Neural progenitor cell (in vitro differentiated cells): Measurements from ENCODE around the gene FPR2. TPM values are rescaled to one million over a fixed set of nuclear protein-coding genes. Genes with fewer than 3 reads are reported as not detected.

ENCODE experiments used
- DNase-seq: peaks from one replicate; pipeline ENCODE4 v3.0.0-alpha.2; 2016; ENCODE audit warnings: low spot score
- H2AFZ ChIP-seq: fragments of 200-600 bp; sonication (generic); replicated peaks from 2 replicates; pipeline ENCODE4 v1.6.1; 2016; ENCODE audit warnings: antibody characterized with exemption
- H3F3A ChIP-seq: fragments of 200-600 bp; sonication (generic); 2 replicates; pipeline ENCODE4 v1.6.1; 2016; ENCODE audit warnings: antibody characterized with exemption, low read depth
- H3K27ac ChIP-seq: fragments of 200-600 bp; sonication (generic); 2 replicates; pipeline ENCODE4 v1.5.1; 2016; ENCODE audit warnings: mild to moderate bottlenecking
- H3K27me3 ChIP-seq: fragments of 200-600 bp; sonication (generic); 2 replicates; pipeline ENCODE4 v1.6.1; 2016; ENCODE audit warnings: mild to moderate bottlenecking, moderate library complexity
- H3K36me3 ChIP-seq: fragments of 200-600 bp; sonication (generic); 2 replicates; pipeline ENCODE4 v1.5.1; 2016
- H3K4me1 ChIP-seq: fragments of 200-600 bp; sonication (generic); 2 replicates; pipeline ENCODE4 v1.6.1; 2016; ENCODE audit warnings: mixed run types
- H3K4me2 ChIP-seq: fragments of 200-600 bp; sonication (generic); 2 replicates; pipeline ENCODE4 v1.6.1; 2016
- H3K4me3 ChIP-seq: fragments of 200-600 bp; sonication (generic); 2 replicates; pipeline ENCODE4 v1.5.1; 2016
- H3K79me2 ChIP-seq: fragments of 200-600 bp; sonication (generic); 2 replicates; pipeline ENCODE4 v1.6.1; 2016; ENCODE audit warnings: low read depth
- H3K9ac ChIP-seq: fragments of 200-600 bp; sonication (generic); 2 replicates; pipeline ENCODE4 v1.6.1; 2016
- H3K9me3 ChIP-seq: fragments of 200-600 bp; sonication (generic); 2 replicates; pipeline ENCODE4 v1.5.1; 2016; ENCODE audit warnings: low read depth
- H4K20me1 ChIP-seq: fragments of 200-600 bp; sonication (generic); 2 replicates; pipeline ENCODE4 v1.6.1; 2016; ENCODE audit warnings: low read depth
- H3K27ac Mint-ChIP-seq: 3 replicates; pipeline ENCODE4 v1.8.0; 2021; ENCODE audit warnings: mixed read lengths
- H3K27me3 Mint-ChIP-seq: 2 replicates; pipeline ENCODE4 v1.8.0; 2022; ENCODE audit warnings: low read depth, mild to moderate bottlenecking, inconsistent platforms, moderate library complexity, mixed read lengths; ENCODE audit not compliant: insufficient read depth
- H3K36me3 Mint-ChIP-seq: 3 replicates; pipeline ENCODE4 v1.8.0; 2021; ENCODE audit warnings: mixed read lengths
- H3K4me1 Mint-ChIP-seq: 3 replicates; pipeline ENCODE4 v1.8.0; 2021; ENCODE audit warnings: mixed read lengths
- H3K4me3 Mint-ChIP-seq: 3 replicates; pipeline ENCODE4 v1.8.0; 2021; ENCODE audit warnings: mild to moderate bottlenecking, moderate library complexity, mixed read lengths
- H3K9me3 Mint-ChIP-seq: 3 replicates; pipeline ENCODE4 v1.8.0; 2020; ENCODE audit warnings: mixed read lengths
- CTCF ChIP-seq: fragments of 200-600 bp; sonication (generic); IDR thresholded peaks from 2 replicates; pipeline ENCODE4 v1.5.1; 2017; ENCODE audit warnings: antibody characterized with exemption, mild to moderate bottlenecking
- EZH2 ChIP-seq: fragments of 200-600 bp; sonication (generic); IDR thresholded peaks from 2 replicates; pipeline ENCODE4 v1.6.1; 2017; ENCODE audit warnings: antibody characterized with exemption, mild to moderate bottlenecking, moderate library complexity
- EZH2phosphoT487 ChIP-seq: fragments of 200-600 bp; sonication (generic); IDR thresholded peaks from 2 replicates; pipeline ENCODE4 v1.6.1; 2017; ENCODE audit warnings: antibody characterized with exemption
- total RNA-seq: library from RNA; depleted of rRNA; stranded (reverse); fragments of >200 nt; gene quantifications from 2 replicates; pipeline ENCODE4 v1.2.3, GENCODE V29; 2015; ENCODE audit warnings: low replicate concordance

The FPR2 gene
- total RNA-seq, 1 donor from 2014 or later: not detected

GRCh38 chr19:51722492-51722891 is 38.5 kb upstream of the FPR2 start:
- peaks cover 40% of the 10 kb centered on the region for H3K27me3 Mint-ChIP-seq
- no peaks in the 10 kb centered on the region for H3K9me3 ChIP-seq
- no peaks in the 10 kb centered on the region for H3K36me3 Mint-ChIP-seq
- no peaks in the 10 kb centered on the region for H3K79me2 ChIP-seq
- H3K27ac ChIP-seq: no peak overlapping the region
- H3K4me1 Mint-ChIP-seq: peaks cover 16% of the 10 kb centered on the region
- H3K27me3 ChIP-seq: peaks cover 71% of the 10 kb centered on the region
- no peak overlapping the region for H2AFZ ChIP-seq
- H3K4me2 ChIP-seq: no peak overlapping the region
- H3K27ac Mint-ChIP-seq: no peak overlapping the region
- H3K36me3 ChIP-seq: no peaks in the 10 kb centered on the region
- no peak overlapping the region for H3K9ac ChIP-seq
- TF ChIP-seq EZH2phosphoT487 (no peak), CTCF (no peak), EZH2 (no peak)
- H3K4me1 ChIP-seq: no peaks in the 10 kb centered on the region
- H4K20me1 ChIP-seq: no peaks in the 10 kb centered on the region
- no peak overlapping the region for H3K4me3 ChIP-seq
- DNase-seq: no peak
- H3K4me3 Mint-ChIP-seq: no peak overlapping the region
- H3K9me3 Mint-ChIP-seq: peaks cover 2% of the 10 kb centered on the region
- no peaks in the 10 kb centered on the region for H3F3A ChIP-seq

GRCh38 chr19:51724543-51724942 is 36.4 kb upstream of the FPR2 start:
- no peak overlapping the region for H3K4me3 ChIP-seq
- H3K36me3 Mint-ChIP-seq: no peaks in the 10 kb centered on the region
- no peak overlapping the region for H2AFZ ChIP-seq
- no peaks in the 10 kb centered on the region for H3K79me2 ChIP-seq
- no peaks in the 10 kb centered on the region for H3K9me3 Mint-ChIP-seq
- H3K27me3 Mint-ChIP-seq: peaks cover 30% of the 10 kb centered on the region
- no peaks in the 10 kb centered on the region for H3K36me3 ChIP-seq
- no peak for DNase-seq
- H3K9ac ChIP-seq: no peak overlapping the region
- no peaks in the 10 kb centered on the region for H4K20me1 ChIP-seq
- H3K4me3 Mint-ChIP-seq: no peak overlapping the region
- peaks cover 14% of the 10 kb centered on the region for H3K4me1 Mint-ChIP-seq
- H3K27ac ChIP-seq: no peak overlapping the region
- no peak for TF ChIP-seq EZH2phosphoT487
- H3K4me2 ChIP-seq: no peak overlapping the region
- peak overlapping the region; percentile 86 for H3K27ac Mint-ChIP-seq
- no peaks in the 10 kb centered on the region for H3K4me1 ChIP-seq
- H3K9me3 ChIP-seq: no peaks in the 10 kb centered on the region
- peaks cover 51% of the 10 kb centered on the region for H3K27me3 ChIP-seq
- H3F3A ChIP-seq: no peaks in the 10 kb centered on the region

GRCh38 chr19:51726049-51726448 is 34.9 kb upstream of the FPR2 start:
- no peaks in the 10 kb centered on the region for H3K36me3 ChIP-seq
- H3K9ac ChIP-seq: no peak overlapping the region
- no peak overlapping the region for H3K4me2 ChIP-seq
- H3K4me1 ChIP-seq: no peaks in the 10 kb centered on the region
- Mint-ChIP-seq H3K36me3 (no peaks in the 10 kb centered on the region), H3K4me1 (peaks cover 17% of the 10 kb centered on the region), H3K27me3 (peaks cover 23% of the 10 kb centered on the region), H3K4me3 (no peak overlapping the region), H3K9me3 (no peaks in the 10 kb centered on the region), H3K27ac (peak overlapping the region; percentile 8)
- DNase-seq: no peak
- H3F3A ChIP-seq: no peaks in the 10 kb centered on the region
- TF ChIP-seq EZH2 (no peak), EZH2phosphoT487 (no peak), CTCF (no peak)
- H3K79me2 ChIP-seq: no peaks in the 10 kb centered on the region
- H2AFZ ChIP-seq: no peak overlapping the region
- H3K4me3 ChIP-seq: no peak overlapping the region
- H3K27ac ChIP-seq: no peak overlapping the region
- H4K20me1 ChIP-seq: no peaks in the 10 kb centered on the region
- H3K27me3 ChIP-seq: peaks cover 36% of the 10 kb centered on the region
- no peaks in the 10 kb centered on the region for H3K9me3 ChIP-seq

GRCh38 chr19:51727349-51727880 is 33.6 kb upstream of the FPR2 start:
- TF ChIP-seq CTCF (no peak), EZH2phosphoT487 (no peak), EZH2 (no peak)
- peaks cover 21% of the 10 kb centered on the region for H3K27me3 Mint-ChIP-seq
- Histone ChIP-seq H3K9ac (no peak overlapping the region), H3F3A (no peaks in the 10 kb centered on the region), H4K20me1 (no peaks in the 10 kb centered on the region), H3K27me3 (peaks cover 22% of the 10 kb centered on the region), H3K79me2 (no peaks in the 10 kb centered on the region), H3K4me2 (no peak overlapping the region), H3K27ac (no peak overlapping the region), H3K9me3 (no peaks in the 10 kb centered on the region), H3K36me3 (no peaks in the 10 kb centered on the region), H3K4me3 (no peak overlapping the region), H2AFZ (no peak overlapping the region), H3K4me1 (no peaks in the 10 kb centered on the region)
- H3K36me3 Mint-ChIP-seq: no peaks in the 10 kb centered on the region
- no peaks in the 10 kb centered on the region for H3K9me3 Mint-ChIP-seq
- no peak for DNase-seq
- H3K27ac Mint-ChIP-seq: no peak overlapping the region
- peaks cover 24% of the 10 kb centered on the region for H3K4me1 Mint-ChIP-seq
- H3K4me3 Mint-ChIP-seq: no peak overlapping the region
